GM10266 (cell line): Measurements from ENCODE around the gene ITPRID1.

Source experiments
- DNase-seq: peaks from one replicate; pipeline ENCODE4 v3.0.0; 2012; ENCODE audit errors: extremely low spot score
- CTCF ChIP-seq: IDR thresholded peaks from 2 replicates; pipeline ENCODE4 v1.5.1; 2012; ENCODE audit warnings: mild to moderate bottlenecking, low read depth; ENCODE audit not compliant: control insufficient read depth, insufficient read depth; ENCODE audit errors: missing control alignments

Gene ITPRID1

DNA sequence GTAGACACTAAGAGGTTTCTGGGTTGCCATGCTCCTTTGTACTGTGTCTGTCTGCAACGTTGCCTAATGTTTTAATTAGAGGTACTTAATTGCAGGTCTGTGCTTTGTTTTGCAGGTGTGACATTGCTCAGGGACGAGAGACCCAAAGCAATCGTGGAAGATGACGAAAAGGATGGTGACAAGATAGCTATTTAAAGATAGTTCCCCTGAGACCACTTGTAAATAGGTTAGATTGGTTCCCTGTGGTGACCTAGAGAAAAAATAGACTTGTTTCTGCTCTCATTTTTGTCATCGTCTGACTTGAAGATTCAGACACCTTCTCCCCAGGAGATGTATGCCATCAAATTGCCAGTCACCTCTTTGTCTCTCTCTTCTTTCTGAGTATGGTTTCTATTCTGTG is 193.2 kb downstream of the ITPRID1 start:
- no peak for DNase-seq
- TF ChIP-seq CTCF: no peak
